Peyer's patch (tissue), 4 donors: Measurements from ENCODE around the gene CAMK2D.

Experiments
- POLR2A ChIP-seq, 2 donors: fragments of 450-650 bp; IDR thresholded peaks; one replicate each; pipeline ENCODE4 v1.5.1; 2017; ENCODE audit warnings: antibody characterized with exemption in 2 of 2, mild to moderate bottlenecking in 2 of 2, moderate library complexity in 2 of 2
- TF ChIP-seq, protein P1 (sequence below), 6 experiments: fragments of 450-650 bp in 4 of 6; fragments of 200-600 bp in 2 of 6; sonication (generic) in 1 of 6; IDR thresholded peaks; one replicate each; pipeline ENCODE4 v1.5.1; 2017 to 2019; ENCODE audit warnings: antibody characterized with exemption in 6 of 6, mild to moderate bottlenecking in 3 of 6, moderate library complexity in 1 of 6

DNA sequence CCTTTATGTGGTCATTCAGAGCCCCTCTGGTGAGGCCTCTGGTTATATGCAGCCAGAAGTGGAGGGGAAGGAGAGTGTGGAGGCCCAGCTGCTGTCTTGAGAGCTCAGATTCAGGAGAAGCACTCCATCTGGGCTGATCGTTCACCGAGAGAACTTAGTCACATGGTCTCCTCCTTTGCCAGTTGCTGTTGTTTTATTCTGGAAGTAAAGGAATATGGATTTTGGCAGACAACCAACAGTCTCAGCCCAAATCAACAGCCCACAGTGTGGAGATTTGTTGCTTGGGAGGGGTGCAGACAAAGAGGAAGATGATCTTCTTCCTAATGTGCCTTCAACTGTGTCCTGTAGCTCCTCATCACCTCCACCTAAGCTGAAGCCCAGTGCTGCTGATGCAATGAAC lies 356.7 kb downstream of the CAMK2D start:
- no peak for TF ChIP-seq POLR2A (IDR thresholded peaks at IDR 0.05)
- TF ChIP-seq, protein P1, sequence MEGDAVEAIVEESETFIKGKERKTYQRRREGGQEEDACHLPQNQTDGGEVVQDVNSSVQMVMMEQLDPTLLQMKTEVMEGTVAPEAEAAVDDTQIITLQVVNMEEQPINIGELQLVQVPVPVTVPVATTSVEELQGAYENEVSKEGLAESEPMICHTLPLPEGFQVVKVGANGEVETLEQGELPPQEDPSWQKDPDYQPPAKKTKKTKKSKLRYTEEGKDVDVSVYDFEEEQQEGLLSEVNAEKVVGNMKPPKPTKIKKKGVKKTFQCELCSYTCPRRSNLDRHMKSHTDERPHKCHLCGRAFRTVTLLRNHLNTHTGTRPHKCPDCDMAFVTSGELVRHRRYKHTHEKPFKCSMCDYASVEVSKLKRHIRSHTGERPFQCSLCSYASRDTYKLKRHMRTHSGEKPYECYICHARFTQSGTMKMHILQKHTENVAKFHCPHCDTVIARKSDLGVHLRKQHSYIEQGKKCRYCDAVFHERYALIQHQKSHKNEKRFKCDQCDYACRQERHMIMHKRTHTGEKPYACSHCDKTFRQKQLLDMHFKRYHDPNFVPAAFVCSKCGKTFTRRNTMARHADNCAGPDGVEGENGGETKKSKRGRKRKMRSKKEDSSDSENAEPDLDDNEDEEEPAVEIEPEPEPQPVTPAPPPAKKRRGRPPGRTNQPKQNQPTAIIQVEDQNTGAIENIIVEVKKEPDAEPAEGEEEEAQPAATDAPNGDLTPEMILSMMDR (IDR thresholded peaks at IDR 0.05), result no peak
